ENCODE measurements around the gene ZXDC.

- TF ChIP-seq CTCF (IDR thresholded peaks at IDR 0.05), result no peak
- no peak for TF ChIP-seq POLR2A (IDR thresholded peaks at IDR 0.05)
Measured at GRCh38 chr3:126397610-126398422, 77.9 kb downstream of the ZXDC start.

Measured in lower leg skin (tissue), 3 donors.